Hypothalamus (tissue), 51 donors: ENCODE results near the gene LPXN.

Experiments
- DNase-seq, 51 donors: peaks; one replicate each; lab custom pipeline; 2025; lab: John Stamatoyannopoulos, UW

LPXN gene

GRCh38 chr11:58525037-58525614, 50.5 kb downstream of the LPXN start:
- peak in 1 of 51 donors; percentile 50 for DNase-seq

- peak in 32 of 51 donors; percentile 3 to 70 (median 26) for DNase-seq
Measured at GRCh38 chr11:58524232-58525036, 51.2 kb downstream of the LPXN start.

GRCh38 chr11:58513747-58514367, 61.8 kb downstream of the LPXN start:
- peak in 23 of 51 donors; percentile 4 to 45 (median 11) for DNase-seq

GRCh38 chr11:58511636-58512035, 64.0 kb downstream of the LPXN start:
- DNase-seq, result no peak

DNA sequence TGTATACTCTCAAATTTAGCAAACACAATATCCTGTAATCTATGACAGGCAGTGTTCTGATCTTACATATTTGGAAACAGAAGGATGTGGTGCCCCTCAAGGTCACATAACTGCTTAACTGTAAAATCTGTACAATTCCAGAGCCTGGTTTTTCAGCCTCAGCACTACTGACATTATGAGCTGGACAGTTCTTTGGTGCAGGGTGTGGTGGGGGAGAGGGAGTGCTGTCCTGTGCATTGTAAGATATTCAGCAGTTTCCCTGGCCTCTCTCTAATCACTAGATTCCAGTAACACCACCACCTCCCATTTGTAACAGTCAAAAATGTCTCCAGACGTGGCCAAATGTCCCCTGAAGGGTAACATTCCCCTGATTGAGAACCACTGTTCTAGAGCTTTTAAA, 65.9 kb downstream of the LPXN start:
- no peak for DNase-seq

GRCh38 chr11:58508814-58509213, 66.8 kb downstream of the LPXN start:
- no peak for DNase-seq

- no peak for DNase-seq
Measured at GRCh38 chr11:58508005-58508404, 67.7 kb downstream of the LPXN start, which contains the start of gene OR5B21. OR5B21 (minus strand) TSS chr11:58508105; CDS start chr11:58508105, 0 bp downstream.

DNA sequence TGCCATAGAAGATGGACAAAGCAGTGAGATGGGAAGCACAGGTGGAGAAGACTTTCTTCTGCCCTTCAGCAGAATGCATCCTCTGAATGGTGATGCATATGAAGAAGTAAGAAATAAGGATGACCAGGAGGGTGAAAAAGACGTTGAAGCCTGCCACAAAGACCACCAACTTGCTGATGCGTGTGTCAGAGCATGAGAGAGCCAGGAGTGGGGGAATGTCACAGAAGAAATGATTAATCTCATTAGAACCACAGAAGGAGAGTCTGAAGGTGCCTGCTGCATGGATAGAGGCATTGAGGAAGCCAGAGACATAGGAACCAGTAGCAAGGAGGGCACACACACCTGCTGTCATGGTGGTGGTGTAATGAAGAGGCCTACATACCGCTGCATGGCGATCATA, 68.3 kb downstream of the LPXN start:
- no peak for DNase-seq

GRCh38 chr11:58506935-58507334, 68.7 kb downstream of the LPXN start:
- DNase-seq, result no peak

GRCh38 chr11:58505849-58506248, 69.8 kb downstream of the LPXN start:
- DNase-seq, result no peak

GRCh38 chr11:58504232-58504631, 71.4 kb downstream of the LPXN start:
- DNase-seq, result no peak

DNA sequence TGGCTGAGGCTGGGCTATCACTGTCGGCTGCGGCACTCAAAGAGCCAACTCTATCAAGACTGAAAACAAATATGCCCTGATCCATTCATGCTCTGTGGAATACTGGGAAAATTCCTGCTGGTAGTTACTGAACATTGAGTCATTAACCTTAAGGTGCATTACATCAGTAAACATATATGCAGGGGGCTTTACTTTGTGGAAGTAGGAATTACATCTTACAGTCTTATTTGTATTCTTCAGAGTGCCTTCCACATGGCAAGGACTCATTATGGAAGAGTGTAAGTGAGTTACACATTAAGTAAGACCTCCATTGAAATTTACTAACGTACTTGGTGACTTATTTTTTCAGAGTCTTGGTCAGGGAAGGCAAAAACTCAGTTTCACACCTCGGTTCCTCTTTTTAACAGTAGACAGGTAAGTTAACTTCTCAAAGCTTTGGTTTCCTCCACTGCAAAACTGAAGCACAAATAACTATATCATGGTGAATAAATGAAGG, 72.2 kb downstream of the LPXN start:
- DNase-seq, result no peak

- DNase-seq, result no peak
Measured at GRCh38 chr11:58502004-58502403, 73.7 kb downstream of the LPXN start.

DNA sequence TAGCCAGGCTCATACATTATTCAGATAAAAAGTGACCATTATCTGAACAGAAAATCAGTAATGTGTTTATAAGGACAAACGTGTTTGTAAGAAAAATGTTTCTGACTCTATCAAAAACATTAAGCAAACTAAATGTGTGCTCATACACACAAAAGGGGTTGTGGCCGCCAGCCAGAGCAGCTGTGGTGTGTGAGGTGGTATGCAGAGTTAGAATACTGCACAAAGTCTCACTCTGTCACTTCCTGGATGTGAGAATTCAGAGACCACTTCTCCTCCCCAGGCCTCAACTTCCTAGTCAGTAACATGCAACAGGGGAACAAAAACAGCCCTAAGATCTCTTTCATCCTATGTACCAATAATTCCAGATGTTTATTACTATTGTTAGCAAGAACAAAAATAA, 77.2 kb downstream of the LPXN start:
- no peak for DNase-seq

GRCh38 chr11:58497951-58498350, 77.7 kb downstream of the LPXN start:
- no peak for DNase-seq

DNA sequence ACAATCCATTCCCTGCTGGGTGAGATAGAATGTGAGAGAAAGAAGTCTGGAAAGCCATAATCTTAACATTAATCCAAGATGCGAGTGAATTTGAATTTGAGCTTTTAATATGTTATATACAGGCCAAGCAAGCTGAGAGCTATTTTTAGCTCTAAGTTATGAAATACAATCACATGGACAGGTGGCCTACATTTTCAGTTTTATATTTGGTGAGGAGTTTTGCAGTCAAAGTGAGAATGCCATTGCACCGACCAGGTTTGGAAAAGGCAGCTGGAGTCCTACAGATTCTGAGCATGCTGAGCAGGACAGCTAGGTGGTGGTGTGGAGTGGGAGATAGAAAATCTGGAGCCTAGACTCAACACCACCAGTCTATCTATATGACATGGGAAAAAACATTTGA, 79.8 kb downstream of the LPXN start:
- DNase-seq, result no peak

- no peak for DNase-seq
Measured at GRCh38 chr11:58494101-58494500, 81.6 kb downstream of the LPXN start.

DNA sequence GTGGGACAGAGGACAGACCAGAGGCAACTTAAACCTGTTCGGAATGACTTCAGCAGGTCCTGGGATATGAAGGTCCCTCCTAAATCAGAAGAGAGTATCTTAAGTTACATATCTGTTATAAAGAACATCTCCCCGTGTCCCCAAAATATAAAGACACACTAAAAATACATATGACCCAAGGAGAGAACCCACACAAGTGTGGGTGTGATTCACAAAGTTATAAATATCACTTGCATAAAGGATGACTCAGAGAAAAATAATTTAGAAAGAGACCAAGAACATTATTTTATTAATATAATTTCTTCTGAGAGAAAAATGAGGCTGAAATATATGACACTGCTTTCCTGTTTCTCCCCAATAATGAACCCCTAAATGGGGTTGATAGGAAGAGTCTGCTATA, 82.0 kb downstream of the LPXN start:
- DNase-seq, result no peak

- no peak for DNase-seq
Measured at GRCh38 chr11:58490827-58491226, 84.8 kb downstream of the LPXN start.

GRCh38 chr11:58487170-58487569, 88.5 kb downstream of the LPXN start:
- no peak for DNase-seq

GRCh38 chr11:58485961-58486360, 89.7 kb downstream of the LPXN start:
- DNase-seq, result no peak
